HepG2 (cell line): ENCODE data around the gene CNN3. TPM values are rescaled to one million over a fixed set of nuclear protein-coding genes. Genes with fewer than 3 reads are reported as not detected.

Experiments
- ATAC-seq: fragments of 200-7000 bp; cut with Tn5 transposase; 3 replicates; pipeline ENCODE4 v1.9.1; 2020; ENCODE audit warnings: mild to moderate bottlenecking, moderate library complexity
- BruUV-seq: library from RNA; stranded (reverse); fragments of 400-500 nt; replicated peaks from 2 replicates; lab custom pipeline; 2021; lab: Mats Ljungman, UMichigan
- CTCF ChIA-PET: fragments of 300-600 bp; formaldehyde crosslinking; extraction: SDS; loops from one replicate; lab custom pipeline; 2021; ENCODE audit warnings: low total read pairs, inconsistent platforms, low intra/inter-chr PET ratio; lab: Yijun Ruan, JAX
- POLR2A ChIA-PET: fragments of 350-600 bp; sonication (Branson Sonifier 250); formaldehyde crosslinking; loops from one replicate; lab custom pipeline; 2020; ENCODE audit warnings: antibody characterized with exemption, inconsistent platforms; lab: Yijun Ruan, JAX
- DNase-seq: peaks from one replicate; pipeline ENCODE4 v3.0.0-alpha.2; 2015; ENCODE audit warnings: low spot score
- FAIRE-seq: peaks from 3 replicates; lab custom pipeline; 2011; peaks lifted over from hg19 to GRCh38; lab: Jason Lieb, UNC
- H2AFZ ChIP-seq: one replicate; pipeline ENCODE4 v1.6.1; 2011; ENCODE audit warnings: low read length, inconsistent platforms
- H3K27ac ChIP-seq: fragments of 300-600 bp; 3 replicates; pipeline ENCODE4 v1.8.0; 2011; ENCODE audit warnings: mixed run types, mild to moderate bottlenecking, mixed read lengths, low read length, inconsistent platforms; ENCODE audit not compliant: insufficient read depth; ENCODE audit errors: extremely low read length
- H3K27me3 ChIP-seq, 2 experiments: fragments of 200-600 bp in 1 of 2; 2 replicates in 1 of 2; 3 replicates in 1 of 2; pipeline versions ENCODE4 v1.6.0 to v1.8.0; 2011; ENCODE audit warnings: low read length in 2 of 2, mild to moderate bottlenecking in 2 of 2, moderate library complexity in 2 of 2, inconsistent platforms in 1 of 2; ENCODE audit not compliant: insufficient read depth in 2 of 2, control insufficient read depth in 1 of 2
- H3K36me3 ChIP-seq, 2 experiments: fragments of 200-600 bp in 1 of 2; replicated peaks in 1 of 2; 2 replicates in 1 of 2; 3 replicates in 1 of 2; pipeline versions ENCODE4 v1.5.1 to v1.8.0; 2011; ENCODE audit warnings: low read length in 2 of 2, inconsistent platforms in 1 of 2; ENCODE audit not compliant: insufficient read depth in 2 of 2, control insufficient read depth in 1 of 2
- H3K4me1 ChIP-seq: 2 replicates; pipeline ENCODE4 v1.5.1; 2012; ENCODE audit warnings: low read length, inconsistent platforms; ENCODE audit not compliant: insufficient read depth
- H3K4me2 ChIP-seq: 2 replicates; pipeline ENCODE4 v1.6.0; 2011; ENCODE audit warnings: low read depth, low read length, inconsistent platforms
- H3K4me3 ChIP-seq, 3 experiments: fragments of 200-600 bp in 1 of 3; sonication (generic), shearing (Covaris generic) in 1 of 3; replicated peaks in 1 of 3; 2 replicates each; pipeline ENCODE4 v1.5.1; 2011 to 2016; ENCODE audit warnings: low read length in 3 of 3, inconsistent platforms in 2 of 3, low read depth in 2 of 3, mild to moderate bottlenecking in 2 of 3, control low read depth in 1 of 3, mixed read lengths in 1 of 3; ENCODE audit not compliant: insufficient read depth in 1 of 3
- H3K79me2 ChIP-seq: one replicate; pipeline ENCODE4 v1.6.1; 2011; ENCODE audit warnings: low read length, inconsistent platforms; ENCODE audit not compliant: insufficient read depth
- H3K9ac ChIP-seq: 2 replicates; pipeline ENCODE4 v1.6.0; 2011; ENCODE audit warnings: mild to moderate bottlenecking, low read depth, low read length, inconsistent platforms; ENCODE audit not compliant: insufficient read depth
- H3K9me3 ChIP-seq: 2 replicates; pipeline ENCODE4 v1.5.1; 2012; ENCODE audit warnings: mild to moderate bottlenecking, low read length
- H4K20me1 ChIP-seq: 2 replicates; pipeline ENCODE4 v1.6.0; 2011; ENCODE audit warnings: inconsistent platforms, mild to moderate bottlenecking, low read length, moderate library complexity; ENCODE audit not compliant: insufficient read depth
- ARNTL ChIP-seq: sonication (generic); formaldehyde crosslinking; IDR thresholded peaks from 2 replicates; pipeline ENCODE4 v1.4.0; 2020; ENCODE audit warnings: mild to moderate bottlenecking, missing genetic modification reagents
- ATF4 ChIP-seq, 2 experiments: fragments of 450-650 bp in 1 of 2; sonication (generic) in 1 of 2; formaldehyde crosslinking; IDR thresholded peaks; 2 replicates each; pipeline versions ENCODE4 v1.5.0 to v1.8.0; 2020 to 2022; ENCODE audit warnings: mild to moderate bottlenecking in 1 of 2, missing genetic modification reagents in 1 of 2
- CREB3 ChIP-seq: sonication (generic); formaldehyde crosslinking; IDR thresholded peaks from 2 replicates; pipeline ENCODE4 v1.5.0; 2020; ENCODE audit warnings: missing genetic modification reagents
- KMT2A ChIP-seq: sonication (generic); formaldehyde crosslinking; IDR thresholded peaks from 2 replicates; pipeline ENCODE4 v1.4.0; 2020; ENCODE audit warnings: missing genetic modification reagents
- MEIS1 ChIP-seq: sonication (generic); formaldehyde crosslinking; IDR thresholded peaks from 2 replicates; pipeline ENCODE4 v1.9.0; 2021; ENCODE audit warnings: mild to moderate bottlenecking, missing genetic modification reagents, moderate library complexity, borderline replicate concordance
- RNF2 ChIP-seq: fragments of 450-650 bp; conservative IDR thresholded peaks from 2 replicates; pipeline ENCODE4 v1.6.1; 2016; ENCODE audit warnings: low read depth
- SIN3A ChIP-seq: IDR thresholded peaks from 2 replicates; pipeline ENCODE4 v1.6.1; 2011; ENCODE audit warnings: low read depth, mild to moderate bottlenecking, control low read depth, low read length, borderline replicate concordance
- THRA ChIP-seq: sonication (generic); formaldehyde crosslinking; IDR thresholded peaks from 2 replicates; pipeline ENCODE4 v1.4.0; 2020; ENCODE audit warnings: missing genetic modification reagents, borderline replicate concordance
- ZFY ChIP-seq: sonication (generic); formaldehyde crosslinking; IDR thresholded peaks from 2 replicates; pipeline ENCODE4 v1.4.0; 2020; ENCODE audit warnings: missing genetic modification reagents
- ZNF296 ChIP-seq: sonication (generic); formaldehyde crosslinking; conservative IDR thresholded peaks from 2 replicates; pipeline ENCODE4 v1.5.0; 2020; ENCODE audit warnings: mild to moderate bottlenecking, missing genetic modification reagents
- ZNF569 ChIP-seq: sonication (generic); formaldehyde crosslinking; IDR thresholded peaks from 2 replicates; pipeline ENCODE4 v1.5.0; 2020; ENCODE audit warnings: mild to moderate bottlenecking, missing genetic modification reagents, moderate library complexity, borderline replicate concordance
- ZNF703 ChIP-seq: sonication (generic); formaldehyde crosslinking; IDR thresholded peaks from 2 replicates; pipeline ENCODE4 v1.5.1; 2020; ENCODE audit warnings: missing genetic modification reagents, mild to moderate bottlenecking, moderate library complexity, borderline replicate concordance
- ZNF747 ChIP-seq: sonication (generic); formaldehyde crosslinking; IDR thresholded peaks from 2 replicates; pipeline ENCODE4 v1.8.1; 2023; ENCODE audit warnings: missing genetic modification reagents, mild to moderate bottlenecking, borderline replicate concordance
- WGBS: methylation state at CpG from one replicate; pipeline ENCODE4 v1.1.6; 2017; ENCODE audit warnings: low lambda C conversion rate; 5-methylcytosine and 5-hydroxymethylcytosine counted together
- in situ Hi-C: cut with HindIII; loops from 2 replicates; pipeline ENCODE4 v1.10.0; 2017; ENCODE audit warnings: low pct_unique_long_range_greater_than_20kb; ENCODE audit not compliant: extremely low pct_ligation_motif_present
- intact Hi-C: fragments of 100-400 bp; cut with micrococcal nuclease; formaldehyde crosslinking; loops from one replicate; pipeline ENCODE4 v1.10.0; 2022; ENCODE audit not compliant: unreplicated experiment
- polyA plus RNA-seq, 8 experiments: library from polyadenylated mRNA; depleted of rRNA in 3 of 8; stranded (reverse) in 7 of 8; unstranded in 1 of 8; fragments of >200 nt; fragmentation: Illumina TruSeq in 4 of 8; extraction: Trizol in 4 of 8; gene quantifications; 2 replicates each; pipeline versions ENCODE4 v1.2.1 to v1.2.3, GENCODE V29; 2011 to 2016; ENCODE audit warnings: low read depth in 4 of 8, missing spikeins in 1 of 8, mixed read lengths in 1 of 8; ENCODE audit not compliant: insufficient read depth in 1 of 8
- total RNA-seq, 5 experiments: library from RNA; depleted of rRNA; stranded (reverse); fragments of >200 nt; fragmentation: Illumina TruSeq; extraction: Trizol; gene quantifications; 2 replicates each; pipeline ENCODE4 v1.2.3, GENCODE V29; 2016; ENCODE audit warnings: low read depth in 1 of 5

CNN3 gene
- total and polyA plus RNA-seq, 2 of the 13 experiments (the other 11 are each of a cell fraction or from before 2014, with no cell fraction given) = 113 to 223 TPM

- TF ChIP-seq ATF4 (CRISPR knock-in tag; IDR thresholded peaks at IDR 0.05) = no peak
- TF ChIP-seq ZNF747 = 0 out of 2 replicates have a peak, but pooled peaks have one; percentile 34
- no peak for TF ChIP-seq THRA (CRISPR knock-in tag)
Observed at GRCh38 chr1:94928293-94928939, 1.5 kb upstream of the CNN3 start (continued).

GRCh38 chr1:94927405-94928175 is 680 bp upstream of the CNN3 start:
- ChIA-PET POLR2A (interaction anchor here (0.8 to 2.9 kb wide), 8 partner anchors 9 to 114 kb away, joined by 3 to 15 read pairs (median 4); no protein-coding TSS in a partner anchor), CTCF (interaction anchor here (1.0 to 3.5 kb wide), 2 partner anchors 74 to 115 kb away, joined by 3 to 22 read pairs; no protein-coding TSS in a partner anchor)
- H3K36me3 ChIP-seq = no peaks in the 10 kb centered on the region; a peak in 1 of 5 replicates
- peak overlapping the region; percentile 95 for H3K27ac ChIP-seq
- TSS peak; percentile 61 for BruUV-seq
- intact Hi-C loops = loop anchor here (1.0 to 5.0 kb wide), 5 partner anchors 35 to 305 kb away; partner anchors contain the start of gene RWDD3
- WGBS = under 1% methylated on average over 14 of the region's 40 CpGs
- H3K4me3 ChIP-seq = peak overlapping the region; percentile 71 to 81 (median 81)
- in situ Hi-C loops = no loop called here
- no peak for FAIRE-seq
- H3K9me3 ChIP-seq = no peaks in the 10 kb centered on the region
- H3K4me1 ChIP-seq = peaks cover 58% of the 10 kb centered on the region
- H3K27me3 ChIP-seq = no peaks in the 10 kb centered on the region; a peak in 1 of 5 replicates
- no peak overlapping the region for H2AFZ ChIP-seq
- peaks cover 81% of the 10 kb centered on the region for H3K79me2 ChIP-seq
- ATAC-seq = peak; percentile 49
- H4K20me1 ChIP-seq = peaks cover 20% of the 10 kb centered on the region
- H3K9ac ChIP-seq = peak overlapping the region; percentile 78
- peak overlapping the region; percentile 94 for H3K4me2 ChIP-seq
- DNase-seq = peak; percentile 59
- peak; percentile 13; the same call in 1 of the 2 replicates for TF ChIP-seq SIN3A
- no peak for TF ChIP-seq MEIS1
- peak; percentile 16; the same call in 1 of the 2 replicates for TF ChIP-seq CREB3
- TF ChIP-seq ZNF296 (CRISPR knock-in tag) = no peak
- TF ChIP-seq ZFY = peak; percentile 89
- TF ChIP-seq ZNF703 (CRISPR knock-in tag) = 0 out of 2 replicates have a peak, but pooled peaks have one; percentile 79
- 0 out of 2 replicates have a peak, but pooled peaks have one; percentile 16 for TF ChIP-seq ZNF569
- peak; percentile 43; the same call in 1 of the 2 replicates for TF ChIP-seq ARNTL (CRISPR knock-in tag)
- TF ChIP-seq KMT2A (CRISPR knock-in tag) = 0 out of 2 replicates have a peak, but pooled peaks have one; percentile 5
- TF ChIP-seq RNF2 = no peak
